ENCODE data around the gene SLC25A21. TPM values are rescaled to one million over a fixed set of nuclear protein-coding genes. Genes with fewer than 3 reads are reported as not detected.
A peak's percentile ranks its signal among the peaks of the same experiment; 100 is the strongest.

The SLC25A21 gene
- total and polyA plus RNA-seq, 2 of the 13 experiments (the other 11 are each of a cell fraction or from before 2014, with no cell fraction given): 1.9 to 2.9 TPM

DNA sequence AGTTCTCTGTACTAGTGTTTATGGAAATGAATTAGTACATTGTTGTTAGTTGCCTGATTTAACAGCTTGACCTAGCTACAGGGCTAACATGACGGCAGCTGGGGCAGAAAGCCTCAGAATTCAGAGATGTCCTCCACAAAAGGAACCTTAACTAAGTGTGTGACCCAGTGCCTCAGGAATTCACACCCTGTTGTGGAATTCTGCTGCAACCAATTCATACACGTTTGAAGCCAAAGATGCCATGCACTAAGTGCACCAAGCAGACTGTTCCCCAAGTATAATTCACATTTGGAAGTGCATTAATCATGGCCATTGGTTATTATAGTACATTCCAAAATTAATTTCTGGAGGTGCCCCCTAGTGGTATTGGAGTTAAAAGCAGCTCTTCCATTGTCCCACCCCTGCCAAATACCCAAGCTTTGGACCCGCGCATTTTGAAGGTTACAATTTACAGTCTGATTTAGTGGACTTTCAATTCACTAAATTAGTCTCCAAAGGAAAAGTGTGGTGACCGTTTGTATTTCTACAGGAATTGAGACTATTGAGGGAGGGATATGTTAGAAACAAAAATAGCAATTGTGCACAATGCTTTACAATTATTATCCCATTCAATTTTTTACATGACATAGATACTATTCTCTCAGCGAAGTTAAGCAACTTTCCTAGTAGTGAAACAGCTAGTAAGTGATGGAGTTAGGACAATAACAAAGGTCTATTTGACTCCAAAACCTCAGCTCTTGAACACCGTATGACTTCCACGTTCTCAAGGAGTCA lies 424.8 kb downstream of the SLC25A21 start (continued):
- TF ChIP-seq SMC3 (IDR thresholded peaks at IDR 0.05; ENCODE audit: low read length) (peak; percentile 54), ZNF768 (CRISPR knock-in tag; IDR thresholded peaks at IDR 0.05) (no peak), ZNF101 (CRISPR knock-in tag; IDR thresholded peaks at IDR 0.05; ENCODE audit: borderline replicate concordance, low read depth) (no peak), MIXL1 (CRISPR knock-in tag; IDR thresholded peaks at IDR 0.05) (0 out of 2 replicates have a peak, but pooled peaks have one; percentile 52), STAG1 (CRISPR knock-in tag; IDR thresholded peaks at IDR 0.05) (0 out of 2 replicates have a peak, but pooled peaks have one; percentile 21)
- TF ChIP-seq, protein P1, sequence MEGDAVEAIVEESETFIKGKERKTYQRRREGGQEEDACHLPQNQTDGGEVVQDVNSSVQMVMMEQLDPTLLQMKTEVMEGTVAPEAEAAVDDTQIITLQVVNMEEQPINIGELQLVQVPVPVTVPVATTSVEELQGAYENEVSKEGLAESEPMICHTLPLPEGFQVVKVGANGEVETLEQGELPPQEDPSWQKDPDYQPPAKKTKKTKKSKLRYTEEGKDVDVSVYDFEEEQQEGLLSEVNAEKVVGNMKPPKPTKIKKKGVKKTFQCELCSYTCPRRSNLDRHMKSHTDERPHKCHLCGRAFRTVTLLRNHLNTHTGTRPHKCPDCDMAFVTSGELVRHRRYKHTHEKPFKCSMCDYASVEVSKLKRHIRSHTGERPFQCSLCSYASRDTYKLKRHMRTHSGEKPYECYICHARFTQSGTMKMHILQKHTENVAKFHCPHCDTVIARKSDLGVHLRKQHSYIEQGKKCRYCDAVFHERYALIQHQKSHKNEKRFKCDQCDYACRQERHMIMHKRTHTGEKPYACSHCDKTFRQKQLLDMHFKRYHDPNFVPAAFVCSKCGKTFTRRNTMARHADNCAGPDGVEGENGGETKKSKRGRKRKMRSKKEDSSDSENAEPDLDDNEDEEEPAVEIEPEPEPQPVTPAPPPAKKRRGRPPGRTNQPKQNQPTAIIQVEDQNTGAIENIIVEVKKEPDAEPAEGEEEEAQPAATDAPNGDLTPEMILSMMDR (CRISPR knock-in tag; IDR thresholded peaks at IDR 0.05): peak; percentile 60

DNA sequence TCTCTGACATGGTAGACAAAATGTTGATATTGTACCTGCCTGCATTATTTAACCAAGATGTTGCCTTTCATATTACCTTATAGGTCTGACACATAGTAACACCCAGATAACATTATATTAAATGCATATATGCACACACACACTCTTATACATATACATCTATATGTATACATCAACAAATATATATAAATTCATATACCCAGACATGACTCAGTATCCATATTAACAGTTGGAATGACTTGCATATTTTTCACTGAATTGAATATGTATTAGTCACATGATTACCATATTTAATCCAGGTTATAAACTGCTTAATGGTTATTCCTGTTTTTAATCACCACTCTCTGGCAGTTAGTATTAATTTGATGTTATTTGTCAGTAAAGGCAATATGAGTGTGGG lies 425.5 kb downstream of the SLC25A21 start:
- H3K27me3 ChIP-seq (ENCODE audit: control insufficient read depth in 1 of 2, insufficient read depth in 2 of 2, low read length in 2 of 2): no peaks in the 10 kb centered on the region
- intact Hi-C loops (cut with micrococcal nuclease; ENCODE audit: unreplicated experiment): loop anchor here (1.0 kb wide), 1 partner anchor 99 kb away; no protein-coding TSS in a partner anchor
- no peak overlapping the region for H2AFZ ChIP-seq (ENCODE audit: low read length)
- no TSS peak for BruUV-seq (replicated peaks)
- ChIA-PET CTCF (ENCODE audit: low intra/inter-chr PET ratio, low total read pairs) (interaction anchor here (1.1 to 1.2 kb wide), 2 partner anchors 99 to 403 kb away, joined by 3 to 5 read pairs; no protein-coding TSS in a partner anchor), POLR2A (no interaction called here)
- FAIRE-seq (no peak), DNase-seq (ENCODE audit: low spot score) (no peak), ATAC-seq (no peak)
- no peak overlapping the region for H3K9ac ChIP-seq (ENCODE audit: insufficient read depth, low read depth, low read length)
- H3K4me1 ChIP-seq (ENCODE audit: insufficient read depth, low read length): no peaks in the 10 kb centered on the region
- H3K4me2 ChIP-seq (ENCODE audit: low read depth, low read length): no peak overlapping the region
- H3K36me3 ChIP-seq (replicated peaks in 1 of 2; ENCODE audit: control insufficient read depth in 1 of 2, insufficient read depth in 2 of 2, low read length in 2 of 2): no peaks in the 10 kb centered on the region
- H3K9me3 ChIP-seq (ENCODE audit: low read length): peaks cover 1% of the 10 kb centered on the region; the same call in 1 of the 2 replicates
- TF ChIP-seq FOXA3 (CRISPR knock-in tag; IDR thresholded peaks at IDR 0.05) (no peak), ZBTB7A (CRISPR knock-in tag; IDR thresholded peaks at IDR 0.05) (no peak), MAFK (conservative IDR thresholded peaks at IDR 0.05 in 1 of 2, IDR thresholded peaks at IDR 0.05 in 1 of 2; ENCODE audit: low read length in 2 of 2) (0 out of 4 replicates have a peak, but pooled peaks of 1 of the 2 experiments have one; percentile 11), NFE2L2 (IDR thresholded peaks at IDR 0.05; ENCODE audit: low read length) (peak; percentile 90; the same call in 1 of the 2 replicates), NONO (IDR thresholded peaks at IDR 0.05) (no peak), NONO (CRISPR knock-in tag; conservative IDR thresholded peaks at IDR 0.05) (no peak), ZNF468 (CRISPR knock-in tag; IDR thresholded peaks at IDR 0.05) (no peak), NR1H2 (CRISPR knock-in tag; IDR thresholded peaks at IDR 0.05; ENCODE audit: borderline replicate concordance, low read depth) (no peak)
- TF ChIP-seq, protein P2, sequence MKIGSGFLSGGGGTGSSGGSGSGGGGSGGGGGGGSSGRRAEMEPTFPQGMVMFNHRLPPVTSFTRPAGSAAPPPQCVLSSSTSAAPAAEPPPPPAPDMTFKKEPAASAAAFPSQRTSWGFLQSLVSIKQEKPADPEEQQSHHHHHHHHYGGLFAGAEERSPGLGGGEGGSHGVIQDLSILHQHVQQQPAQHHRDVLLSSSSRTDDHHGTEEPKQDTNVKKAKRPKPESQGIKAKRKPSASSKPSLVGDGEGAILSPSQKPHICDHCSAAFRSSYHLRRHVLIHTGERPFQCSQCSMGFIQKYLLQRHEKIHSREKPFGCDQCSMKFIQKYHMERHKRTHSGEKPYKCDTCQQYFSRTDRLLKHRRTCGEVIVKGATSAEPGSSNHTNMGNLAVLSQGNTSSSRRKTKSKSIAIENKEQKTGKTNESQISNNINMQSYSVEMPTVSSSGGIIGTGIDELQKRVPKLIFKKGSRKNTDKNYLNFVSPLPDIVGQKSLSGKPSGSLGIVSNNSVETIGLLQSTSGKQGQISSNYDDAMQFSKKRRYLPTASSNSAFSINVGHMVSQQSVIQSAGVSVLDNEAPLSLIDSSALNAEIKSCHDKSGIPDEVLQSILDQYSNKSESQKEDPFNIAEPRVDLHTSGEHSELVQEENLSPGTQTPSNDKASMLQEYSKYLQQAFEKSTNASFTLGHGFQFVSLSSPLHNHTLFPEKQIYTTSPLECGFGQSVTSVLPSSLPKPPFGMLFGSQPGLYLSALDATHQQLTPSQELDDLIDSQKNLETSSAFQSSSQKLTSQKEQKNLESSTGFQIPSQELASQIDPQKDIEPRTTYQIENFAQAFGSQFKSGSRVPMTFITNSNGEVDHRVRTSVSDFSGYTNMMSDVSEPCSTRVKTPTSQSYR (CRISPR knock-in tag; IDR thresholded peaks at IDR 0.05; ENCODE audit: borderline replicate concordance): no peak
- TF ChIP-seq, protein P3, sequence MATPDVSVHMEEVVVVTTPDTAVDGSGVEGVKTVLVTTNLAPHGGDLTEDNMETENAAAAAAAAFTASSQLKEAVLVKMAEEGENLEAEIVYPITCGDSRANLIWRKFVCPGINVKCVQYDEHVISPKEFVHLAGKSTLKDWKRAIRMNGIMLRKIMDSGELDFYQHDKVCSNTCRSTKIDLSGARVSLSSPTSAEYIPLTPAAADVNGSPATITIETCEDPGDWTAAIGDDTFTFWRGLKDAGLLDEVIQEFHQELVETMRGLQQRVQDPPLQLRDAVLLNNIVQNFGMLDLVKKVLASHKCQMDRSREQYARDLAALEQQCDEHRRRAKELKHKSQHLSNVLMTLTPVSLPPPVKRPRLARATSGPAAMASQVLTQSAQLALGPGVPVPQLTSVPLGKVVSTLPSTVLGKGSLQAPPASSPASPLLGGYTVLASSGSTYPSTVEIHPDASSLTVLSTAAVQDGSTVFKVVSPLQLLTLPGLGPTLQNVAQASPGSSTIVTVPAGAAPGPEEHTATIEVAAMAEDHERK (CRISPR knock-in tag; IDR thresholded peaks at IDR 0.05; ENCODE audit: low read depth): no peak
- in situ Hi-C loops (cut with HindIII; ENCODE audit: extremely low pct_ligation_motif_present, low pct_unique_long_range_greater_than_20kb): no loop called here
- no peaks in the 10 kb centered on the region for H4K20me1 ChIP-seq (ENCODE audit: insufficient read depth, low read length)
- H3K79me2 ChIP-seq (ENCODE audit: insufficient read depth, low read length): no peaks in the 10 kb centered on the region
- H3K27ac ChIP-seq (ENCODE audit: extremely low read length, insufficient read depth, low read length): no peak overlapping the region
- H3K4me3 ChIP-seq (replicated peaks in 1 of 3; ENCODE audit: insufficient read depth in 1 of 3, low read depth in 2 of 3, low read length in 3 of 3): no peak overlapping the region
